Ishikawa (cell line): ENCODE data around the gene SFMBT1.

Experiments
- CREB1 ChIP-seq: IDR thresholded peaks from 2 replicates; pipeline ENCODE4 v1.6.1; 2012; ENCODE audit warnings: low read depth
- EP300 ChIP-seq: IDR thresholded peaks from 2 replicates; pipeline ENCODE4 v1.6.1; 2012; ENCODE audit warnings: borderline replicate concordance
- RAD21 ChIP-seq: IDR thresholded peaks from 2 replicates; pipeline ENCODE4 v1.6.1; 2012; ENCODE audit warnings: low read depth
- TCF12 ChIP-seq: IDR thresholded peaks from 2 replicates; pipeline ENCODE4 v1.6.1; 2012; ENCODE audit warnings: low read depth
- TEAD4 ChIP-seq: IDR thresholded peaks from 2 replicates; pipeline ENCODE4 v1.6.1; 2012
- USF1 ChIP-seq: IDR thresholded peaks from 2 replicates; pipeline ENCODE4 v1.6.1; 2012
- YY1 ChIP-seq: IDR thresholded peaks from 2 replicates; pipeline ENCODE4 v1.6.1; 2012; ENCODE audit warnings: low read depth
- TF ChIP-seq, protein P1 (sequence below): IDR thresholded peaks from 2 replicates; pipeline ENCODE4 v1.6.1; 2012; ENCODE audit warnings: low read depth, mild to moderate bottlenecking

- no peak for TF ChIP-seq CREB1
- no peak for TF ChIP-seq EP300
- TF ChIP-seq TCF12, result no peak
- TF ChIP-seq USF1, result no peak
- no peak for TF ChIP-seq RAD21
- TF ChIP-seq YY1, result no peak
- TF ChIP-seq, protein P1, sequence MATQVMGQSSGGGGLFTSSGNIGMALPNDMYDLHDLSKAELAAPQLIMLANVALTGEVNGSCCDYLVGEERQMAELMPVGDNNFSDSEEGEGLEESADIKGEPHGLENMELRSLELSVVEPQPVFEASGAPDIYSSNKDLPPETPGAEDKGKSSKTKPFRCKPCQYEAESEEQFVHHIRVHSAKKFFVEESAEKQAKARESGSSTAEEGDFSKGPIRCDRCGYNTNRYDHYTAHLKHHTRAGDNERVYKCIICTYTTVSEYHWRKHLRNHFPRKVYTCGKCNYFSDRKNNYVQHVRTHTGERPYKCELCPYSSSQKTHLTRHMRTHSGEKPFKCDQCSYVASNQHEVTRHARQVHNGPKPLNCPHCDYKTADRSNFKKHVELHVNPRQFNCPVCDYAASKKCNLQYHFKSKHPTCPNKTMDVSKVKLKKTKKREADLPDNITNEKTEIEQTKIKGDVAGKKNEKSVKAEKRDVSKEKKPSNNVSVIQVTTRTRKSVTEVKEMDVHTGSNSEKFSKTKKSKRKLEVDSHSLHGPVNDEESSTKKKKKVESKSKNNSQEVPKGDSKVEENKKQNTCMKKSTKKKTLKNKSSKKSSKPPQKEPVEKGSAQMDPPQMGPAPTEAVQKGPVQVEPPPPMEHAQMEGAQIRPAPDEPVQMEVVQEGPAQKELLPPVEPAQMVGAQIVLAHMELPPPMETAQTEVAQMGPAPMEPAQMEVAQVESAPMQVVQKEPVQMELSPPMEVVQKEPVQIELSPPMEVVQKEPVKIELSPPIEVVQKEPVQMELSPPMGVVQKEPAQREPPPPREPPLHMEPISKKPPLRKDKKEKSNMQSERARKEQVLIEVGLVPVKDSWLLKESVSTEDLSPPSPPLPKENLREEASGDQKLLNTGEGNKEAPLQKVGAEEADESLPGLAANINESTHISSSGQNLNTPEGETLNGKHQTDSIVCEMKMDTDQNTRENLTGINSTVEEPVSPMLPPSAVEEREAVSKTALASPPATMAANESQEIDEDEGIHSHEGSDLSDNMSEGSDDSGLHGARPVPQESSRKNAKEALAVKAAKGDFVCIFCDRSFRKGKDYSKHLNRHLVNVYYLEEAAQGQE, result no peak
- TF ChIP-seq TEAD4, result no peak
These were observed 155.1 kb downstream of the SFMBT1 start for GRCh38 chr3:52890735-52891134.
